Effector memory CD4-positive, alpha-beta T cell (primary cell): ENCODE data around the gene COL28A1.

Experiments used
- DNase-seq, 3 donors: peaks; one replicate each; pipeline ENCODE4 v3.0.0-alpha.2; 2020
- H3K27ac ChIP-seq: 2 replicates; pipeline ENCODE4 v1.7.0; 2013; ENCODE audit warnings: mild to moderate bottlenecking, low read length, moderate library complexity; ENCODE audit not compliant: insufficient read depth, poor library complexity, severe bottlenecking
- H3K27me3 ChIP-seq: replicated peaks from 2 replicates; pipeline ENCODE4 v1.7.0; 2013; ENCODE audit warnings: mild to moderate bottlenecking, low read length; ENCODE audit not compliant: insufficient read depth, control insufficient read depth, poor library complexity, severe bottlenecking
- H3K36me3 ChIP-seq: 2 replicates; pipeline ENCODE4 v1.7.0; 2013; ENCODE audit warnings: mild to moderate bottlenecking, low read length, moderate library complexity; ENCODE audit not compliant: control insufficient read depth, insufficient read depth
- H3K4me1 ChIP-seq: 2 replicates; pipeline ENCODE4 v1.7.0; 2013; ENCODE audit warnings: low read length, mild to moderate bottlenecking; ENCODE audit not compliant: control insufficient read depth, insufficient read depth, poor library complexity, severe bottlenecking
- H3K4me3 ChIP-seq: 2 replicates; pipeline ENCODE4 v1.7.0; 2013; ENCODE audit warnings: low read length, low read depth, mild to moderate bottlenecking; ENCODE audit not compliant: insufficient read depth, poor library complexity, severe bottlenecking
- H3K9me3 ChIP-seq: 2 replicates; pipeline ENCODE4 v1.7.0; 2013; ENCODE audit warnings: mild to moderate bottlenecking, low read length, moderate library complexity; ENCODE audit not compliant: control insufficient read depth

The COL28A1 gene

GRCh38 chr7:7375538-7375937 is 160.1 kb downstream of the COL28A1 start:
- Histone ChIP-seq H3K4me3 (no peak overlapping the region), H3K9me3 (no peaks in the 10 kb centered on the region), H3K4me1 (no peaks in the 10 kb centered on the region), H3K36me3 (no peaks in the 10 kb centered on the region), H3K27me3 (no peaks in the 10 kb centered on the region), H3K27ac (no peak overlapping the region)
- DNase-seq = no peak

- Histone ChIP-seq H3K27ac (no peak overlapping the region), H3K4me1 (no peaks in the 10 kb centered on the region), H3K9me3 (no peaks in the 10 kb centered on the region)
Observed at GRCh38 chr7:7370076-7370475, 165.6 kb downstream of the COL28A1 start.

GRCh38 chr7:7369134-7369533 is 166.5 kb downstream of the COL28A1 start:
- H3K36me3 ChIP-seq = no peaks in the 10 kb centered on the region
- H3K27ac ChIP-seq = no peak overlapping the region
- no peaks in the 10 kb centered on the region for H3K9me3 ChIP-seq
- H3K4me3 ChIP-seq = no peak overlapping the region
- no peak for DNase-seq
- H3K27me3 ChIP-seq = no peaks in the 10 kb centered on the region
- H3K4me1 ChIP-seq = no peaks in the 10 kb centered on the region

More at GRCh38 chr7:7370076-7370475, 165.6 kb downstream of the COL28A1 start:
- Histone ChIP-seq H3K27me3 (no peaks in the 10 kb centered on the region), H3K4me3 (no peak overlapping the region), H3K36me3 (no peaks in the 10 kb centered on the region)
- no peak for DNase-seq

- H3K27me3 ChIP-seq = no peaks in the 10 kb centered on the region
- no peak overlapping the region for H3K27ac ChIP-seq
- H3K4me3 ChIP-seq = no peak overlapping the region
- H3K9me3 ChIP-seq = no peaks in the 10 kb centered on the region
- no peak for DNase-seq
- no peaks in the 10 kb centered on the region for H3K4me1 ChIP-seq
- no peaks in the 10 kb centered on the region for H3K36me3 ChIP-seq
Observed at GRCh38 chr7:7354674-7355073, 181.0 kb downstream of the COL28A1 start.

- no peak overlapping the region for H3K4me3 ChIP-seq
- no peak overlapping the region for H3K27ac ChIP-seq
- H3K4me1 ChIP-seq = no peaks in the 10 kb centered on the region
- no peaks in the 10 kb centered on the region for H3K36me3 ChIP-seq
- DNase-seq = no peak
- H3K9me3 ChIP-seq = no peaks in the 10 kb centered on the region
- H3K27me3 ChIP-seq = no peaks in the 10 kb centered on the region
Observed at GRCh38 chr7:7352845-7353244, 182.8 kb downstream of the COL28A1 start.

- DNase-seq = no peak
- no peak overlapping the region for H3K27ac ChIP-seq
- no peaks in the 10 kb centered on the region for H3K36me3 ChIP-seq
- no peaks in the 10 kb centered on the region for H3K27me3 ChIP-seq
- no peaks in the 10 kb centered on the region for H3K9me3 ChIP-seq
- no peak overlapping the region for H3K4me3 ChIP-seq
- no peaks in the 10 kb centered on the region for H3K4me1 ChIP-seq
Observed at GRCh38 chr7:7351832-7352231, 183.8 kb downstream of the COL28A1 start.

- H3K4me1 ChIP-seq = no peaks in the 10 kb centered on the region
- H3K9me3 ChIP-seq = no peaks in the 10 kb centered on the region
- H3K36me3 ChIP-seq = no peaks in the 10 kb centered on the region
- no peaks in the 10 kb centered on the region for H3K27me3 ChIP-seq
- no peak overlapping the region for H3K4me3 ChIP-seq
- DNase-seq = no peak
- H3K27ac ChIP-seq = no peak overlapping the region
Observed at GRCh38 chr7:7351156-7351555, 184.5 kb downstream of the COL28A1 start.

GRCh38 chr7:7349156-7349555 is 186.5 kb downstream of the COL28A1 start:
- Histone ChIP-seq H3K4me3 (no peak overlapping the region), H3K4me1 (no peaks in the 10 kb centered on the region), H3K9me3 (no peaks in the 10 kb centered on the region), H3K27me3 (no peaks in the 10 kb centered on the region), H3K27ac (no peak overlapping the region), H3K36me3 (no peaks in the 10 kb centered on the region)
- DNase-seq = no peak

- no peaks in the 10 kb centered on the region for H3K27me3 ChIP-seq
- no peaks in the 10 kb centered on the region for H3K9me3 ChIP-seq
- DNase-seq = no peak
- H3K27ac ChIP-seq = no peak overlapping the region
- H3K4me3 ChIP-seq = no peak overlapping the region
- H3K4me1 ChIP-seq = no peaks in the 10 kb centered on the region
- no peaks in the 10 kb centered on the region for H3K36me3 ChIP-seq
Observed at GRCh38 chr7:7347045-7347444, 188.6 kb downstream of the COL28A1 start.

- Histone ChIP-seq H3K27ac (no peak overlapping the region), H3K27me3 (no peaks in the 10 kb centered on the region), H3K36me3 (no peaks in the 10 kb centered on the region), H3K9me3 (no peaks in the 10 kb centered on the region), H3K4me1 (no peaks in the 10 kb centered on the region), H3K4me3 (no peak overlapping the region)
- no peak for DNase-seq
Observed at GRCh38 chr7:7344583-7344982, 191.1 kb downstream of the COL28A1 start.

GRCh38 chr7:7335909-7336308 is 199.8 kb downstream of the COL28A1 start:
- Histone ChIP-seq H3K4me1 (no peaks in the 10 kb centered on the region), H3K27me3 (no peaks in the 10 kb centered on the region), H3K36me3 (no peaks in the 10 kb centered on the region), H3K27ac (no peak overlapping the region), H3K9me3 (no peaks in the 10 kb centered on the region), H3K4me3 (no peak overlapping the region)
- no peak for DNase-seq
